DMS153 treated with DMSO at 0.1 percent for 48 hours (cell line): ENCODE results near the gene ACTL6B.
"Not testable (repeated sequence)": the region's sequence is repeated elsewhere in the genome, so short reads cannot be mapped to it uniquely, and the experiment has no call there.

Experiments used
- DNase-seq: peaks from one replicate; lab custom pipeline; 2025; ENCODE audit not compliant: unreplicated experiment; lab: John Stamatoyannopoulos, UW

The ACTL6B gene

GRCh38 chr7:100655908-100656674 lies at the start of gene ACTL6B:
TSS of gene ACTL6B (minus strand) at chr7:100656448. CDS start at chr7:100656354, 94 bp downstream.
- DNase-seq: peak; percentile 34

DNA sequence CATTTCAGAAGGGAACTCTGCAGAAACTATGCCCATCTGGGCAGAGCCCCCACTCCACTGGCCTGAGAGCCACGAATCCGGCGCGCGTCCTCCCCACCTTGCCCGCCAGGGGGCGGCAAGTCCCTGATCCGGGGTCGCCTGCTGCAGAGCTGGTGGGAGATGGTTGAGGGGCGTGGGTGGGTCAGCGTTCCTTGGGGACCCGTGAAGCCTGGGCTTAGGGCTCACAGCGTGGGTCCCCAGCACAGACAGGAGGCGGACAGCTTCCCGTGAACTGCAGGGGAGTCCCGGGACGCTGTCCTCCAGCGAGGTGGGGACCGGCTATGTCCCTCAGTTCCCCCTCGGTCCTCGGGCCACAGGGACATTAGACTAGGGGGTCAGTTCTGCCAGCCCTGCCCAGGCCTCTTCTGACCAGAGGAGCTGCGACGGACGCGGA lies 49.1 kb upstream of the ACTL6B start:
- peak; percentile 31 for DNase-seq

- not testable (repeated sequence) for DNase-seq
Observed at GRCh38 chr7:100701089-100701488, 44.8 kb upstream of the ACTL6B start.

GRCh38 chr7:100699018-100699417 lies 42.8 kb upstream of the ACTL6B start:
- no peak for DNase-seq

DNA sequence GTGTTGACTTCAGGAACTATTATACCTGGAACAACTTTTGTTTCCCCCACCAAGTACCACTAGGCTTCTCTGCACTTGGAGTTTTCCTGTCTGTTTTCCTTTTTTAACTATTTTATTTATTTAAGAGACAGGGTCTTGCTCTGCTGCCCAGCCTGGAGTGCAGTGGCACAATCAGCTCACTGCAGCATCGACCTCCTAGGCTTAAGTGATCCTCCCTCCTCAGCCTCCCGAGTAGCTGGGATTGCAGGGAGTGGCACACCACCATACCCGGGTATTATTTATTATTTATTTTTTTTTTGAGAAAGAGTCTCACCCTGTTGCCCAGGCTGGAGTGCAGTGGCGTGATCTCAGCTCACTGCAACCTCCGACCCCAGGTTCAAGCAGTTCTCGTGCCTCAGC lies 39.9 kb upstream of the ACTL6B start:
- DNase-seq: no peak

DNA sequence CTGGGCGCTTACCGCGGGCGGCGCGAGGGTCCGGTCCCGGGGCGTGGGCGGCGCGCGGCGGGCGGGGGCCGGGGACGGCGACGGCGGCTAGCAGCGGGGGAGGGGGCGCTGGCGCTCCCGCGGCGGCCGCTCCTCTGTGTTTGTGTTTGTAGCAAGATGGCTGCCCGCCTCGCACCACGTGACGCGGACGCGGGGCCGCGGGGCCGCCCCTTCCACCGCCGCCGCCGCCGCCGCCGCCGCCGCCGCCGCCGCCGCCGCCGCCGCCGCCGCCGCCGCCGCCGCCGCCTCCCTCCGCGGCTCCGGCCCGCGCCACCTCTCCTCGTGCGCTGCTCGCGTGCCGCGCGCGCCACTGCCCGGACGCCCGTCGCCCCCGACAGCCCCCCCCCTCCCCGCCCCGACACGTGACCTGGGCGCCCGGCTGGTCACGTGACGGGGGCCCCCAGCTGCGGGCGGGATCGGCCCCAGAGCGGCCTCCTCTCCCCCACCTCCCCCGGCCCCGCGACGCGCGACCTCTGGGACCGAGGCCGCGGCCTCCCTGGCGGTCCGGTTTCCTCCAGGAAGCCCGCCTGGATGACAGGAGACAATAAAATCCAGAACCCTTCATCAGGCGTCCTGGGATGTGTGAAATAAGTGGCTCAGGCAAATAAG lies 38.0 kb upstream of the ACTL6B start, which contains the start of gene GIGYF1:
TSS of gene GIGYF1 (minus strand) at position 153 of the 648 bp plus-strand sequence. CDS start 6,012 bp downstream, outside the sequence.
- peak; percentile 11 for DNase-seq

- no peak for DNase-seq
Observed at GRCh38 chr7:100693312-100694097, 37.3 kb upstream of the ACTL6B start.

DNA sequence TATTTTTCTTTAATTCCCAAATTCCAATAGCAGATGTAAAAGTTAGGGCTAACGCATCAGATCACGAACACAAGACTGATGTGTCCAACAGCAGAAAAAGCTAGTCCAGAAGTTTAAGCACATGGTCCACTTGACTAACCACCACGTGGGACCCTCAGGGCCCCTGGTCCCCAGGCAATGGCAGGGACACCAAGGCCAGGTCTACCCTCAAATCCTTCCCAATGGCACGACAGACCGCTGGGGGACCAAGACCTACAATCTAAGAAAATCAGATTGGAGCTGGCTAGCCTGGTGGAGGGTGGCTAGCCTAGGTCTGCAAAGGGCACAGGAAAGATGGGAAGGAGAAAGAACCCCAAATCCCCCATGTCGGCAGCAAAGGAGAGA lies 36.3 kb upstream of the ACTL6B start:
- no peak for DNase-seq

- DNase-seq: peak; percentile 40
Observed at GRCh38 chr7:100691676-100692577, 35.7 kb upstream of the ACTL6B start.

- no peak for DNase-seq
Observed at GRCh38 chr7:100689230-100690135, 33.2 kb upstream of the ACTL6B start.

GRCh38 chr7:100688326-100688860 lies 32.1 kb upstream of the ACTL6B start:
- no peak for DNase-seq

DNA sequence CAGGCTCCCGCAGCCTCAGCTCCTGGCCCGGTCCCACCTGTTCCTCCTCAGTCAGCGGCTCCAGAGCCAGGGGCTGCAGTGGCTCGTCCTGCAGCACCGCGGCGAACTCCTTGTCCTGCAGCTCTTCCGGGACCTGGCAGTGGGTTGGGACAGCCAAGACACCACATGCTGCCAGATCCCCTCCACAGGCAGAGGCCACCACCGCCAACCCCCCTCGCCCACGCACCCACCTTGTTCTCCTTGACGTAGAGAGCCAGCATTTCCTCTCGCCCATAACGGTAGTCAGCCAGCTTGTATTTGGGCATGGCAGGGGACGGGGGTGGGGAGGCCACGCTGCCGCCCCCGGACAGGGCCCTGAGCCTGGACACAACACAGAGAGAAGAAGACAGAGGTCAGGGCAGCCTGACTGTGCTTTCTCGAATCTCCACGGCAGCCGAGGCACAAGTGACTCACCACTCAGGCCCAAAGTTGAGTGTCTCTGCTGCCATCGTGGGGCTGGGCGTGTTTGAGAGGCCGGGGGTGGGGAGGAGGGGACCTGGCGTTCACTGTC lies 31.6 kb upstream of the ACTL6B start:
- DNase-seq: no peak

DNA sequence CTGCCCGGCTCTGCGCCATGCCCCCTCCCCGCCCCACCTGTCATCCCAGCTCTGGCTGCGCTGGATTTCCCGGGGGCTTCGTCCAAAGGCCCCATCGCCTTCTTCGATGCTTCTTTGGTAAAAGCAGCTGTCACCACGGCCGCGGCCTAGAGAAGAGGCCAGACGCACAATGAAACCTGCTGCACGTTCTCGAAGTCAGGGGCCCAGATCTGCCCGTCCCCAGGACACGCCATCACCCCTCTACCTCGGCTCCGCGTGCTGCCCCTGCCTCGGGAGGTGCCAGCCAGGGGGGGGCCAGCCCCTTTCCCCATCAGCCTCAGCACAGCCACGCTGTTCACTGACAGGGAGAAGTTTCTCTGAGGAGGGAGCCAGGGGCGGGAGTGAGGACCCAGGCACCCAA lies 31.0 kb upstream of the ACTL6B start:
- DNase-seq: no peak

- DNase-seq: no peak
Observed at GRCh38 chr7:100686822-100687211, 30.6 kb upstream of the ACTL6B start.

- no peak for DNase-seq
Observed at GRCh38 chr7:100686201-100686821, 30.1 kb upstream of the ACTL6B start.

GRCh38 chr7:100685631-100686145 lies 29.4 kb upstream of the ACTL6B start:
- DNase-seq: no peak

GRCh38 chr7:100685049-100685605 lies 28.9 kb upstream of the ACTL6B start:
- DNase-seq: no peak

DNA sequence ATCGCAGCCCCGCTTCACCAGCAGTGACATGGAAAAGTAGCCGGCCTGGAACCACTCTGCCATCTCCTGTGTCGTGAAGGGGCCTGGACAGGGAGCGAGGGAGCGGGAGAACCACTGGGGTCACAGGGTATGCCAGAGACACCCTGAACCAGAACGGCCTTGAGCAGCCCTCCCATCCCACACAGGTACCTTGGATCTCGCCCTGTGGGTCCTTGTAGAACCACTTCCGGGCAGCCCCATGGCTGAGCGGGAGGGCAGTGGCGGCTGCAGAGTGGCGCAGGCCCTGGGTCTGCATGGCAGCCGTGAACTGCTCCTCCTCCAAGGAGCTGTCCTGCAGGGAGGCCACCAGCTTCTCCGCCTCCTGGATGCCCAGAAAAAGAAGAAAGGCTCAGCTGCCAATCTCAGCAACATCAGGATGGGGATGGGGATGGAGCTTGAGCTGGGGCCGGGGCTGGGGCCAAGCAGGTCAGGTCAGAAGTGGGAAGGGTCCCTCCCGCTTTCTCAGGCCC lies 28.3 kb upstream of the ACTL6B start:
- DNase-seq: no peak
